GM18502 (cell line): ENCODE data around the gene ERF.

Source experiments
- ATAC-seq: cut with Tn5 transposase; IDR thresholded peaks from one replicate; pipeline ENCODE4 v1.9.1; 2021; ENCODE audit warnings: mild to moderate bottlenecking; ENCODE audit not compliant: unreplicated experiment, poor library complexity

Gene ERF

DNA sequence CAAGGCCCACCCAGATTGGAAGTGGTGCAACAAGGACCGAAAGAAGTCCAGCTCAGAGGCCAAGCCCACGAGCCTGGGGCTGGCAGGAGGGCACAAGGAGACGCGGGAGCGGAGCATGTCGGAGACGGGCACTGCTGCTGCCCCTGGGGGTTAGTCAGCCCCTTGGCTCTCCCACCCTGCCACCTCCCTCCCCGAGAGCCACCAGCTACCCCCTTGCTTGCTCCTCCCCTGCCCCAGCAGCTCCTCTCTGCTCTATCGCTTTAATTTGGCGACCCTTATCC, 32.8 kb upstream of the ERF start:
- ATAC-seq: no peak

GRCh38 chr19:42287017-42287826, 32.3 kb upstream of the ERF start:
- ATAC-seq: no peak

GRCh38 chr19:42286349-42287016, 31.6 kb upstream of the ERF start:
- ATAC-seq: no peak

DNA sequence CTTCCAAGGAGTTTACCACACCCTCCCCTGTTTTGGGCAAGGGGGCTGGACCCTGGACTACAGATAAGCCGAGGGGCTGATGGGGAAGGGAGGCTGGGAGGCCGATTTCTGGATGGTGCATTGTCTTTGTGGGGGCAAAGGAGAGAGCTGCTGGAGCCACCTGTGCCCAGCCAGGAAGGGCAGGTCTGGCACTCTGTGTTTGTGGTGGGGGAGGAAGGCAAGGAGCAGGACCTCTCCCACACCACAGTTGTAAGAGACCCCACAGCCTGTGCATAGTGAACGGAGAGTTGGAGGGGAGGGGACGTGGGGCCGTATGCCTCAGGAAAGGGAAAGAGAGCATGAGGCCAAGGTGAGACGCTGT, 31.0 kb upstream of the ERF start:
- ATAC-seq: no peak

- ATAC-seq: no peak
These were observed 30.6 kb upstream of the ERF start for GRCh38 chr19:42285541-42285941.

- peak; percentile 3 for ATAC-seq
These were observed 29.8 kb upstream of the ERF start for GRCh38 chr19:42284591-42285341.

DNA sequence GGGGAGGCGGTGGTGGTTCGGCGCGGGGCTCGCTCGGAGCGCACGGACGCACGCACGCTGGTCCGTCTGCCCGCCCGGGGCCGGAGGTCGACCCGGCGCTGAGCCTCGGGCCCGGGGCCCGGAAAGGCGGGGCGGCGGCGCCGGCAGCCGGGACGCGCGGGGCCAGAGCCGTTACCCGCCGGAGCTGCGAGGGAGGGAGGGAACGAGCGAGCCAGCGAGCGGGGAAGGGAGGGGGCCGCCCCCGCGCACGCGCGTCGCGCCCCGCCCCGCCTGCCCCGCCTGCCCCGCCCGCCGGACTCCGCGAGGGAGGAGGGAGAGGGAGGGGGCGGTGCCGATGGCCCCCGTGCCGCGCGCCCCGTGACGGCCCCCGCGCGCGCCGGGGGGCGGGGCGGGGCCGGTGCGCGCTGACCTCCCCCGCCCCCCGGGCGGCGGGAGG, 29.2 kb upstream of the ERF start:
- peak; percentile 28 for ATAC-seq

DNA sequence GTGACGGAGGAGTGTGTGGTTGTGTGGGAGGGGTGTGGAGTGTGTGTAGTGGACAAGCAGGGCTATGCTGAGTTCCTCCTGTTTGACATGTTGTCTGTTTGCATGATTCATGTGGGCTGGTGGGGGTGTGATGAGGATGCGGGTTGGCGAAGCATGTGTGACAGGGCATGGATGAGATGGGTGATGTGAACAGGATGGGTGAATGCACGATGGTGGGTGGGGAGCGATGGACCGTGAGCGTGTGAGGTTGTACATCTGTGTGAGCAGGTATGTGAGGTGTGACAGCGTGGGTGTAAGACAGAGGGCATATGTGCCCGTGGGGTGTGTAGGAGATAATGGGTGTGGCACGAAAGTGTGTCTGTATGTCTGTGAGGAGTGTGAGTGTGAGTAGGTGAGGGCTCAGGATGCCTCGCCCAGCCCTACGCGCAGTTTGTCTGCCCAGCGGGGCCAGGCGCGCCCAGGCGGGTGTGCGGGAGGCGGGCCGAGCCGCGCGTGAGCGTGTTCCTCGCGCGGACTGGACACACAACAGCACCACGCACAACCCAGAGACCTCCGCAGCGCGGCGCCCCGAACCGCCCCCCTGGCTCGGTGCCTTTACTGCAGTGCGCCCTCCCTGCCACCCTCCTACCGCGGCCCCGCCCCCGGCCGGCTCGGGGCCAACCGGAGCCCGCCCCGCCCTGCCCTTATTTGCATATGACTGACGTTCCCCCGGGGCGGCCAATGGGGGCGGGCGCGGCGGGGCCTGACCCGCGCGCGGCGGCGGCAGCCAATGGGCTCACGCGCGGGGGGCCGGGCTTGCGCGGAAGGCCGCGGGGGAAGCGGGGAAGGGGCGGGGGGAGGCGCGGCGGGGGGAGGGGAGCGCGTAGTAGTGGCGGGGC, 28.5 kb upstream of the ERF start:
- ATAC-seq: peak; percentile 45

DNA sequence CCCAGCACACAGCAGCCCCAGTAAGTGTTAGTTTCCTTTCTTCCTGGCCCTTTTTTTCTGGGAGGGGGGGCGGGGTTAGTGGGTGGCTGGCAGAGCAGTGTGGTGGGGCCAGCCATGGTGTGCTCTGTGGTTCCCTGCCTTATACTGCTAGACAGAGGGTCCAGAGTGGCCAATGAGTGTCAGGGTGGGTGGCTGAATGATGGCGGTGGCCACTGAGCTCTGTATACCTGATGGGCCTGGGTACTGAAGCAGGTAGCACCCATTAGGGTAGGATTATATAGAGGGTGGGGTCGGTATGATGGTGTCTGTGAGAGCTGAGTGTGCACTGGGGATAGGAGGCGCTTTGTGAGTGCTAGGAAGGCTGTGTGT, 27.9 kb upstream of the ERF start:
- no peak for ATAC-seq

GRCh38 chr19:42281827-42282762, 27.2 kb upstream of the ERF start:
- ATAC-seq: no peak

DNA sequence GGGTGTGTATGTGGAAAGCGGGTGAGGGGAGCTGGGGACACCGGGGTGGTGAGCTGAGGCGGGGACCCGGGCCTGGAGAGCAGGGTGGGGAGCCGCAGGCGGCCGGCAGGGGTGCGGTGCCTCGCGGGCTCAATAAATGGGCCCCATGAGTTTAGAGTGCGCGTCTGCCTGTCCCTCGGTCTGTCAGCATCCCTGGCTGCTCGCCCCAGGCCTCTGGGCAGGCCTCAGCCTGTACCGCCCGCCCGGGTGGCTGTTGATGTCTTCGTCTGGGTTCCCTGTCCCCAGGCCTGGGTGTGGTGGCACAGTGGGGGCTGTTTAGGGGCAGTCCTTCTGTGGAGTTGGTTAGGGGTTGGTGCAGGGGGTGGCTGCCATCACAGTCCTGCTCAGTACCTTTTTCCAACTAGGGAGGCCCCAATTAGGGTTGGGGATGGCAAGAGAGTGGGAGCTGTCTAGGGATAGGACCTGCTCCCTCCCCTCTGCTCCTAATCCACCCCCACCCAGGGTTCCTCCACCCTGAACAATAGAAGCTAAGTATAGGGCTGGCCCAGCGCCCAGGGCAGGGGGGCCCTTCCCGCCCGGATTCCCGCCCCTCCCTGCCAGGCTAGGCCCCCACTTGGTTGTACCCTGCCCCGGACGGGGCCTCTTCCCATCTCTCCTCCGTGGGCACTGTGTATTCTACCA, 26.4 kb upstream of the ERF start:
- ATAC-seq: no peak

- ATAC-seq: no peak
These were observed 25.9 kb upstream of the ERF start for GRCh38 chr19:42280815-42281145.

DNA sequence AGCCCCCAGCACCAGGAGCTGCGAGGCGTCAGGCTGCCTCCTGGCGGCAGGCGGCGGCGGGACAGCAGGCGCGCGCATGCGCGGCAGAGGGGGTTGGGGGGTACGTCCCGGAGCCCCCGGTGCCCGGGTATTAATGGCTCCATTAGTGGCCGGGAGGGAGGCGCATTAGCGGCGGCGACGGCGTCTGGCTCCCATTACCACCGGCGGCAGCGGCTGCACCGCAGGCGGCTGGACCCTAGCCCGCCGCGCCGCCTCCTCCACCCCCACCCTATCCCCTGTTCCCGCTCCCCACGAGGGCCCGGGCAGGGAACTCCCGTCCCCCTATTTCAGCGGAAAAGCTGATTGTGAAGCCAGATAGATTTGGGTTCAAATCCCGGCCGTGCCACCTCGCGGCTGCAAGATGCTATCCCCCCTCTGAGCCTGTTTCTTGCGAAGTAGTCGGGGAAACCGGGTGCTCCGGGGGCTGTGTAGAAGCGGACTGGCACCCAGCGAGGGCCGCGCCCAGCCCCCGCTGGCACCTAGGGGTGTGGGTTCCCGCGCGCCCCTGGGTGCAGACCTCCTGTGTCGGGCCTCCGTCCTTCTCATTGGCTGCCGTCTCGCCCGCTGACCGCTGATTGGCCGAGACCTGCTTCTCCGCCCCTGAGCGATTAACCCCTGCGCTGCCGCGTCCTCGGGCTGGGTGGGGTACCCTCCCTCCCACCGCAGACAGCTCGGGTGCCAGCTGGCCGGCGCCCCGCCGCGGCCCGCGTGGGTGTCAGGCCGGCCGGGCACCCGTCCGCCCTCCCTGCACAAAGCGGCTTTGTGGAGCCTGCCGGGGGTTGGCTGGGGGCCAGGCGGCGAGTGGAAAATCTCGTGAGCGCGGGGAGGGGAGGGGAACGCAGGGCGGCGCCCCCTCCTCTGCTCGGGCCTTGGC, 25.2 kb upstream of the ERF start:
- peak; percentile 39 for ATAC-seq

GRCh38 chr19:42279155-42279901, 24.4 kb upstream of the ERF start:
- ATAC-seq: no peak

GRCh38 chr19:42278452-42279154, 23.7 kb upstream of the ERF start:
- no peak for ATAC-seq

GRCh38 chr19:42277821-42278451, 23.0 kb upstream of the ERF start:
- ATAC-seq: no peak
